Naive B cell (primary cell): ENCODE results near the gene SAP130. TPM values are rescaled to one million over a fixed set of nuclear protein-coding genes. Genes with fewer than 3 reads are reported as not detected.

Source experiments
- ATAC-seq, 2 donors: fragments of 150-1000 bp; cut with Tn5 transposase; 2 replicates each; pipeline ENCODE4 v1.10.0; 2021; ENCODE audit warnings: low read depth in 2 of 2, mild to moderate bottlenecking in 2 of 2, moderate library complexity in 2 of 2
- DNase-seq: peaks from one replicate; pipeline ENCODE4 v3.0.0; 2022
- H3K27ac Mint-ChIP-seq, 6 donors: one replicate each; pipeline ENCODE4 v1.8.0; 2020 to 2022; ENCODE audit warnings: mild to moderate bottlenecking in 6 of 6, mixed read lengths in 6 of 6, moderate library complexity in 5 of 6, inconsistent platforms in 2 of 6
- H3K27me3 Mint-ChIP-seq, 3 donors: one replicate each; pipeline ENCODE4 v1.8.0; 2021 to 2022; ENCODE audit warnings: mixed read lengths in 3 of 3, mild to moderate bottlenecking in 1 of 3
- H3K36me3 Mint-ChIP-seq, 2 donors: one replicate each; pipeline ENCODE4 v1.8.0; 2020 to 2022; ENCODE audit warnings: mixed read lengths in 2 of 2, inconsistent platforms in 1 of 2, mild to moderate bottlenecking in 1 of 2
- H3K4me1 Mint-ChIP-seq, 3 donors: one replicate each; pipeline ENCODE4 v1.8.0; 2020 to 2022; ENCODE audit warnings: mixed read lengths in 3 of 3, inconsistent platforms in 1 of 3, mild to moderate bottlenecking in 1 of 3, moderate library complexity in 1 of 3
- H3K4me3 Mint-ChIP-seq, 8 donors: one replicate each; pipeline ENCODE4 v1.8.0; 2020 to 2022; ENCODE audit warnings: mild to moderate bottlenecking in 8 of 8, mixed read lengths in 8 of 8, moderate library complexity in 8 of 8, inconsistent platforms in 2 of 8
- H3K9me3 Mint-ChIP-seq, 7 donors: one replicate each; pipeline ENCODE4 v1.8.0; 2020 to 2022; ENCODE audit warnings: mixed read lengths in 7 of 7, mild to moderate bottlenecking in 5 of 7, inconsistent platforms in 2 of 7, moderate library complexity in 1 of 7
- polyA plus RNA-seq, 6 donors: library from polyadenylated mRNA; unstranded; fragments of 300-500 nt; fragmentation: Illumina TruSeq; gene quantifications; one replicate each; pipeline ENCODE4 v1.2.3, GENCODE V29; 2021; ENCODE audit warnings: low read depth in 6 of 6

Gene SAP130
- polyA plus RNA-seq, 6 donors from 2014 or later = 5.7 to 12.1 (median 7.1) TPM

DNA sequence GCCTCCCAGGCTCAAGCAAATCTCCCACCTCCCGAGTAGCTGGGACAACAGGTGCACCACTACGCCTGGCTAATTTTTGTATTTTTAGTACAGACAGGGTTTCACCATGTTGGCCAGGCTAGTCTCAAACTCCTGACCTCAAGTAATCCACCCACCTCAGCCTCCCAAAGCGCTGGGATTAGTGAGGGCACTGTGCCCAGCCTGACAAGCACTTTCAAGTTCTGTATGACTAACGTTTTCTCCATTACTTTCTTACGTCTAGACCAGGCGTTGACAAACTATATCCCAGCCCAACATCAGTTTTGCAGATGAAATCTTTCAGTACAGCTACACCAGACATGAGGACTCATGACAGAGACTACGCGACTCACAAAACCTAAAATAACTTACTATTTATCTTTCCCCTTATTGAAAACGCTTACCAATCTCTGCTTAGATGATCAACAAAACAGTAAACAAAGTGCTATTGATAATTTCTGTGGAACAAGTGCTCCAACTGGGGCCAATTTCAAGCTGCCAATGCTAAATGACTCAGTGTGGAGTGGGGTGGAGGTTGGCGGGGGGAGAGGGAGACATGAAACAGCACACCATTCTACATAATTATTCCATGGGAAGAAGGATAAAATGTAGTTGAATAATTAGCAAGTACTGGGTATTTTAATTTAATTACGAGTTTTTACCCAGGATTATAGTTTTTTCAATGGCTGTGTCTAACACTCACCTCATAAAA, 59.1 kb downstream of the SAP130 start:
- peak overlapping the region in 1 of 6 donors; percentile 87 for H3K27ac Mint-ChIP-seq
- no peak for ATAC-seq
- H3K27me3 Mint-ChIP-seq = no peaks in the 10 kb centered on the region
- peaks cover 0 to under 1% (median 0%) of the 10 kb centered on the region in 7 donors for H3K9me3 Mint-ChIP-seq
- peaks cover 4 to 10% (median 8%) of the 10 kb centered on the region in 3 donors for H3K4me1 Mint-ChIP-seq
- H3K36me3 Mint-ChIP-seq = peaks cover 17 to 20% of the 10 kb centered on the region in 2 donors
- no peak for DNase-seq
- peak overlapping the region in 1 of 8 donors; percentile 35 for H3K4me3 Mint-ChIP-seq

DNA sequence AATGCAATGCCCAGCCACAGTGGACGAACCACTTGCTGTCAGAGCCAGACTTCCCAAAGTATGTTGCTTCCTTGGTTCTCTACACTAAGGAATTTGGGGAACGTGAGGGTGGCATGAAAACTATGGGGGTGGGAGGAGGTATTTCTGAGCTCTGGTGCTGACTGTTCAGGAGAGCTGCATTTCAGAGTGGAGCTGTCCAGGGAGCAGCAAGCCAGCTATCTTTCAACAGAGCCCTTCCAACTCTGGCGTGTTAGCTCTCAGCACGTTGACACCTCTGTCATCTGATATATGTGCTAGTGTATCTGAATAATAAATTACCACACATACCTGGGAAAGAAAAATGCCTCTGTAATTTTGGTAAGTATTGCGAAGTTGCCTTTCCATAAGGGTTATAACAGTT, 66.1 kb downstream of the SAP130 start:
- H3K36me3 Mint-ChIP-seq = peaks cover 20% of the 10 kb centered on the region in 2 donors
- peaks cover 0 to 4% (median 0%) of the 10 kb centered on the region in 7 donors for H3K9me3 Mint-ChIP-seq
- H3K27me3 Mint-ChIP-seq = no peaks in the 10 kb centered on the region
- no peak for ATAC-seq
- H3K4me1 Mint-ChIP-seq = peaks cover 0 to 2% (median 2%) of the 10 kb centered on the region in 3 donors
- no peak overlapping the region for H3K4me3 Mint-ChIP-seq
- H3K27ac Mint-ChIP-seq = no peak overlapping the region
- DNase-seq = no peak

DNA sequence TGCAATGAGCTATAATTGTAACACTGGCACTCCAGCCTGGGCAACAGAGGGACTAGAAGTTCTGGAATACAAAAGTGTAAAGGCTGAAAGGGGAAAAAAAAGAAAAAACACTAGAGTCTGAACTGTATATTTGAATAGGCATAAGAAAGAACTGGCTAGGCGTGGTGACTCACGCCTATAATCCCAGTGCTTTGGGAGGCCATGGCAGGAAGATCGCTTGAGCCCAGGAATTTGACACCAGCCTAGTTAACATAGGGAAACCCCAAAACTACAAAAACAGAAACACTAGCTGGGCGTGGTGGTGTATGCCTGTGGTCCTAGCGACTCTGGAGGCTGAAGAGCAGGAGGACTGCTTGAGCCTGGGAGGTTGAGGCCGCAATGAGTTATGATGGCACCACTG, 70.6 kb downstream of the SAP130 start:
- H3K36me3 Mint-ChIP-seq = peaks cover 13 to 16% of the 10 kb centered on the region in 2 donors
- no peaks in the 10 kb centered on the region for H3K4me1 Mint-ChIP-seq
- H3K27ac Mint-ChIP-seq = no peak overlapping the region
- ATAC-seq (no peak), DNase-seq (no peak)
- H3K4me3 Mint-ChIP-seq = peak overlapping the region in 1 of 8 donors; percentile 10
- H3K27me3 Mint-ChIP-seq = no peaks in the 10 kb centered on the region
- H3K9me3 Mint-ChIP-seq = no peaks in the 10 kb centered on the region

DNA sequence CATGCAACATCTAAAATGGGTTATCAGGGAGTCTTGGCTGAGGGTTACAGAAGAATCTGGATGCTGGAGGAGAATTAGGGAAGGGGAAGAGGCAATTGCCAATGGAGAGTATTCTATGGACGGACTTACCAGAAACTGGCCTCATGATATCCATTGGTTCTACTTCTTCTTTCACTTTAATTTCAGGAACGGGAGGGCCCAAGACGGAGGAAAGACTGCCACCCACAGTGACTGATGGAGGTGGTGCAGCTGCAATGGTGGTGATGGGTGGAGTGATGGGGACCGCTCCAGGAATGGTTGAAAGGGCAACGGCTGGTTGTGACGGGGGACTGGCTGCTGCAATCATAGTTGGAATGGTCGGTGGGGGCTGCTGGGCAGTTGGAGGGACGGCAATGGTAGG, 73.0 kb downstream of the SAP130 start:
- peaks cover 0 to 8% (median 7%) of the 10 kb centered on the region in 3 donors for H3K4me1 Mint-ChIP-seq
- peak overlapping the region in 1 of 6 donors; percentile 46 for H3K27ac Mint-ChIP-seq
- no peaks in the 10 kb centered on the region for H3K27me3 Mint-ChIP-seq
- no peak for DNase-seq
- no peak overlapping the region for H3K4me3 Mint-ChIP-seq
- H3K36me3 Mint-ChIP-seq = peaks cover 10 to 16% of the 10 kb centered on the region in 2 donors
- H3K9me3 Mint-ChIP-seq = no peaks in the 10 kb centered on the region
- ATAC-seq = no peak

DNA sequence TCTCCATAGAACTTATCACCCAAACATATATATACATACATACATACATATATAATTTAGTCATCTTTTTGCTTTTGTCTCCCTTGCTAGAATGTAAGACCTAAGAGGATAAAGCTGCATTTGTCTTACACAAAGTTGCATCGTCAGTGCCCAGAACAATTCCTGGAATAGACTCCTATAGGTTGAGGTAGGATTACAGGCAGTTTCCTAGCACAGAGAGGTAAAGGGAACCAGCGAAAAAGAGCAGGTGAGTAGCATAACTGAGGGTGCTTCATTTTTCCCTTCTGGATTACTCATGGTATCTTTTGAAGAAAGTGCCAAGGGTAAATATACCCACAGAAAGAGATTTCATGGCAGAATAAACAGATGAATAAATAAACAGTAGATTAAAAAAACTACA, 74.0 kb downstream of the SAP130 start:
- Mint-ChIP-seq H3K9me3 (no peaks in the 10 kb centered on the region), H3K27ac (no peak overlapping the region), H3K27me3 (no peaks in the 10 kb centered on the region), H3K36me3 (peaks cover 10 to 17% of the 10 kb centered on the region in 2 donors), H3K4me1 (peaks cover 0 to 8% (median 7%) of the 10 kb centered on the region in 3 donors), H3K4me3 (no peak overlapping the region)
- DNase-seq (no peak), ATAC-seq (no peak)

DNA sequence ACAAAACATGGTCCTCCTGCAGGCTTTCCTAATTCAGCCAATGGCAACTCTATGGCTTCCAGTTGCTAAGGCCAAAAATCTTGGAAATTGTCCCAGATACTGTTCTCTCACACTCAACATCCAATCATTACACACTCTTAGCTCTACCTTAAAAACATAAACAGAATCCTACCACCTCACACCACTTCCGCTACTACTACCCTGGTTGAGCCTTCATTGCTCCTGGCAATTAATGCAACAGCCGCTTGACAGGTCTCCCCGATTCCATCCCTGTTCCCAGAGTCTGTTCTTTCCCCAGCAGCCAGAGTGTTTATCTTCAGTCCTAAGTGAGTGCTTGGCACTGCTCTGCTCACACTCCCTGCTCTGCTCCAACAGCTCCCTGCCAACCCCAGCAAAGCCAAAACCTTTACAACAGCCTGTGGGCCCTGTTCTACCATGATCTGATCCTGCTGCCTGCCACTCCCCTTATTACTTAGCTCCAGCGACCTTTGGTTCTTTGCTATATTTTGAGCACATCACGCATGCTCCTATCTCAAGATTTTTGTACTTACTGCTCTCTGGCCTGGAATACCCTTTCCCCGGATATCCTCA, 74.6 kb downstream of the SAP130 start:
- Mint-ChIP-seq H3K9me3 (no peaks in the 10 kb centered on the region), H3K27me3 (no peaks in the 10 kb centered on the region), H3K4me1 (peaks cover 0 to 8% (median 7%) of the 10 kb centered on the region in 3 donors), H3K27ac (no peak overlapping the region), H3K4me3 (no peak overlapping the region), H3K36me3 (peaks cover 10 to 17% of the 10 kb centered on the region in 2 donors)
- DNase-seq (no peak), ATAC-seq (no peak)

DNA sequence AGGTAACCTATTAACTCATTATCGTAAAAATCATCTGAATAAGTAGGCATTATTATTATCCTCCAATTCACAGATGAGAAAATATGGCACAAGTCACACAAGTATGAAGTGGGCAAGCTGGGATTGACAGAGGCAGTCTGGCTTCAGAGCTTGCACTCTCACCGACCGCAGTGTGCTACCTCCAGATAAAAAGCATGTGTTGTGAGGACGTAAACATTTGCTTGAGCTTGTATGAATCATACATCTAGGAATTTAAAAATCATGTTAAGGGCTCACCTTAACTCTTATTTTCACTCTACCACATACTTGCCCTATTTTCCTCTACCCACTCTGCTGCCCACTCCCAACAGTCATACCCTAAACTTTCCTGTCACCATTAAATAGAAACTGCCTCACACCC, 76.8 kb downstream of the SAP130 start:
- Mint-ChIP-seq H3K4me3 (no peak overlapping the region), H3K4me1 (peaks cover 0 to 8% (median 7%) of the 10 kb centered on the region in 3 donors), H3K9me3 (no peaks in the 10 kb centered on the region), H3K27ac (peak overlapping the region in 2 of 6 donors; percentile 47 to 87), H3K36me3 (peaks cover 13 to 19% of the 10 kb centered on the region in 2 donors), H3K27me3 (no peaks in the 10 kb centered on the region)
- no peak for ATAC-seq
- DNase-seq = no peak

DNA sequence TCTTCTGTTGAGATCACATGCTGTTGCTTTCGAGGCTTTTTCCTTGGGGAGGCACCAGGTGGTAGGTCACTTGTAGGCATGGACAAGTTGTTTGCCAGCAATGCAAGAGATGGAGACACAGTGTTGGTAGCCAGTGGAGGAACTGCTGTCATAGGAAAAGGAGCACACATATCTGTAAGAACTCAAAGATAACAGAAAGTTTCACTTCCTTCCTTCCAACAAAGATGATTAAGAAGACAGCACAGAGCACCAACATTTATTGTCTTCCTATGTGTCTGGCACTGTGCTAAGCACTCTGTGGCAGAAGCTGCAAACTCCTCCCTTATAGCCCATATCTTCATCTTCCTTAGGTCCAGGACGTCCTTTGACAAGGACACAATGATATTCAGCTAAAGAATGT, 77.6 kb downstream of the SAP130 start:
- peaks cover 14 to 24% of the 10 kb centered on the region in 2 donors for H3K36me3 Mint-ChIP-seq
- H3K9me3 Mint-ChIP-seq = no peaks in the 10 kb centered on the region
- H3K4me1 Mint-ChIP-seq = peaks cover 0 to 8% (median 7%) of the 10 kb centered on the region in 3 donors
- H3K27ac Mint-ChIP-seq = peak overlapping the region in 5 of 6 donors; percentile 33 to 87 (median 51)
- H3K4me3 Mint-ChIP-seq = no peak overlapping the region
- ATAC-seq (peak; percentile 41 to 58), DNase-seq (no peak)
- no peaks in the 10 kb centered on the region for H3K27me3 Mint-ChIP-seq

DNA sequence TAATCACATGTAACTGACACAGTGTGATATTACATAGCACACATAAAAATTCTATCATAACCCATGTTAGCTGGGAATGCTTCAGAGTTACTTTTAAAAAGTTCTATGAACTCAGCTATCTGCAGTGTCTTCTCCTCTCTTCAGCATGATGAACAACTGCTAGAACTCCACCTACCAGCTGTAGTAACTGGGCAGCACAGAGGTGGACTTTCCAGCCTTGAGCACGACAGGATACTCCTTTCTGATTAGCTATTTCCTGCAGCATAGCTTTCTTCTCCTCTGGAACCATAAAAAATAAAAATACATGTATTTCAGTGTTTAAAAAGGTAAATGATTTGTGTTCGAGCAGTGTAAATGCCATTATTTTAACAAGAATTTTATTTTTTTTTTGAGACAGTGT, 82.6 kb downstream of the SAP130 start:
- no peaks in the 10 kb centered on the region for H3K9me3 Mint-ChIP-seq
- no peaks in the 10 kb centered on the region for H3K27me3 Mint-ChIP-seq
- no peak overlapping the region for H3K4me3 Mint-ChIP-seq
- DNase-seq (no peak), ATAC-seq (no peak)
- peaks cover 0 to 4% (median 3%) of the 10 kb centered on the region in 3 donors for H3K4me1 Mint-ChIP-seq
- H3K36me3 Mint-ChIP-seq = peaks cover 23 to 24% of the 10 kb centered on the region in 2 donors
- H3K27ac Mint-ChIP-seq = no peak overlapping the region

DNA sequence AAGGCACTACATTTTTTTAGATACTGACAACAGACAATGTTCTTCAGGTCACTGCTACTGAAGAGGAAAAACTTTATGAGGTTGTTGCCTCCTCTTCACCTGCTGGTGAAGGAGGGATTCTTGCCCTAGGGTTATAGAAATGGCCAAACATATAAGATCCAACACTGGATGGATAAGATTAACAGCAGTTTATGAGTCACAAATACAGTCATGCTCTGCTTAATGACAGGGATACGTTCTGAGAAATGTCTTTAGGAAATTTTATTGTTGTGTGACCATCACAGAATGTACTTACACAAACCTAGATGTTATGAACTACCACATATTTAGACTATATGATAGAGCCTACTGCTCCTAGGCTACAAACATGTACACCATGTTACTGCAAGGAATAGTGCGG, 84.7 kb downstream of the SAP130 start:
- DNase-seq = no peak

DNA sequence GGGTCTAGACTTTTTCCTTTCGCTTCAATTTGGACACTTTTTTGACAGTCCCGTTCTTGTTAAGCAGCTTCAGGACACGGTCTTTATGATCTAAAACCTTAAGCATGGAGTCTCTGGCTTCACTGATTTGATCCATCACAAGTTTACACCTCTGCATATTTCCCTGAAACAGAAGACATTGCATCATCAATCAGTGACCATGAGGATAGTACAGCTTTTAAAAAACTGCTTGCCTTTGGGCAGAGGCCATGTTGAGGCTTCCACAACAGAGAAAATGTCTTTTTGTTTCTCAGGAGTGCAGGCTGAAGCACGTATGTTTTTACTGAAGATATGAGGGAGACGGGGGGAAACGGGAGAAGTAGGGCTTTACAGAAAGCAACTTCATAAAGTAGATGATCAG, 85.9 kb downstream of the SAP130 start:
- DNase-seq = no peak
- Mint-ChIP-seq H3K9me3 (no peaks in the 10 kb centered on the region), H3K27ac (peak overlapping the region in 2 of 6 donors; percentile 29 to 39), H3K4me3 (no peak overlapping the region), H3K4me1 (no peaks in the 10 kb centered on the region), H3K36me3 (peaks cover 17 to 19% of the 10 kb centered on the region in 2 donors), H3K27me3 (no peaks in the 10 kb centered on the region)
- ATAC-seq = no peak

More for the DNA sequence above, 84.7 kb downstream of the SAP130 start:
- no peak overlapping the region for H3K27ac Mint-ChIP-seq
- no peaks in the 10 kb centered on the region for H3K27me3 Mint-ChIP-seq
- no peaks in the 10 kb centered on the region for H3K9me3 Mint-ChIP-seq
- ATAC-seq = no peak
- no peaks in the 10 kb centered on the region for H3K4me1 Mint-ChIP-seq
- H3K36me3 Mint-ChIP-seq = peaks cover 17 to 19% of the 10 kb centered on the region in 2 donors
- no peak overlapping the region for H3K4me3 Mint-ChIP-seq

DNA sequence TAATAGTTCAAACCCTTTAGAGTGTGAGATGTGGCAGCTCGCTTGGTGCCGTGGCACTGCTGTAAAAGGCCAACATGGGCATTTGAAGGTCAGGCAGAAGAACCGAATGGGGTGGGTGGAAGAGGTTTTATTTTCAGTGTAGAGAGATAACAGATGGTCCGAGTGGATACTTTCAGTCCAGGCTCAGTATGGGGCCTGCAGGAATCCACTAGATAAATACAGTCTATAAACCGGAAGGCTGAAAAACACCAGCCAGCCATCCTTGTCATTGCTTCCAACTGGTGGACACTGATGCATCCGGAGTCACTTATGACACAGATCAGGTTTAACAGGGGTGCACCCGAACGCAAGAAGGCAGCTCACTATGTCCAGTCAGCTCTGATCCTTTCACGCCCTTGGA, 86.4 kb downstream of the SAP130 start:
- DNase-seq = no peak
- no peak for ATAC-seq
- Mint-ChIP-seq H3K36me3 (peaks cover 17 to 19% of the 10 kb centered on the region in 2 donors), H3K4me1 (no peaks in the 10 kb centered on the region), H3K4me3 (no peak overlapping the region), H3K9me3 (no peaks in the 10 kb centered on the region), H3K27me3 (no peaks in the 10 kb centered on the region), H3K27ac (no peak overlapping the region)

DNA sequence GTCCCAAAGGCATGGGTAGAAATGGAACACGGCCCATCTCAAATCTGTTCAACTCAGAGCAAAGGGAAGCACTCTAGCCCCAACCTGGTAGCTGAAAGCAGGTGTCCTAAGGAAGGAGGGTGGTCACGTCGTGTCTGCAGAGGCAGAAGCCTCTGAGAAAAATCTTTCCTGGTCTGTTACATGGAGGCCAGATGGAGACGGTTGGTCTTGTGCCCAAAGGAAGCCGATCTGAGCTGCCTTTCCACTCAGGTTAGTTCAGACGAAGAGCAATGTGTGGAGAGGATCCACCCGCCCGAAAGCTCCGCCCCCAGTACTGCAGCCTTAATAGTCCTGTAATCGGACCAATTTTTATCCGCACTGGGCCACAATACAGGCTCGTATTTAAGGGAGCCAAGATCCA, 87.2 kb downstream of the SAP130 start:
- Mint-ChIP-seq H3K36me3 (peaks cover 12 to 14% of the 10 kb centered on the region in 2 donors), H3K4me3 (no peak overlapping the region), H3K4me1 (no peaks in the 10 kb centered on the region), H3K9me3 (no peaks in the 10 kb centered on the region), H3K27me3 (no peaks in the 10 kb centered on the region), H3K27ac (peak overlapping the region in 2 of 6 donors; percentile 8 to 52)
- DNase-seq (no peak), ATAC-seq (no peak)

DNA sequence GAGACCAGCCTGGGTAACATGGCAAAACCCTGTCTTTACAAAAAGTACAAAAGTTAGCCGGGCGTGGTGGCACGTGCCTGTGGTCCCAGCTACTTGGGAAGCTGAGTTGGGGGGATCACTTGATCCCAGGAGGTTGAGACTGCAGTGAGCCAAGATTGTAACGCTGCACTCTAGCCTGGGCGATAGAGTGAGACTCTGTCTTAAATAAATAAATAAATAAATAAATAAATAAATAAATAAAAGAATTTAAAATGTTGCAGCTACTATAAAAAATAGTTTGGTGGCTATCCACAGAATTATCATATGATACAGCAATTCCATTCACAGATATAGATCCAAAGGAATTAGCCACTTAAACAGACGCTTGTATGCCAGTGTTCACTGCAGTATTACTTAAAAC, 92.5 kb downstream of the SAP130 start:
- Mint-ChIP-seq H3K27me3 (no peaks in the 10 kb centered on the region), H3K9me3 (no peaks in the 10 kb centered on the region), H3K27ac (no peak overlapping the region), H3K36me3 (no peaks in the 10 kb centered on the region), H3K4me3 (no peak overlapping the region), H3K4me1 (no peaks in the 10 kb centered on the region)
- DNase-seq (no peak), ATAC-seq (no peak)
